NCI-H748 treated with DMSO at 0.1 percent for 48 hours (cell line): ENCODE results near the gene TXLNA.
A peak's percentile ranks its signal among the peaks of the same experiment; 100 is the strongest.
"Not testable (repeated sequence)": the region's sequence is repeated elsewhere in the genome, so short reads cannot be mapped to it uniquely, and the experiment has no call there.

Experiments
- DNase-seq: peaks from one replicate; lab custom pipeline; 2025; lab: John Stamatoyannopoulos, UW

Gene TXLNA

DNA sequence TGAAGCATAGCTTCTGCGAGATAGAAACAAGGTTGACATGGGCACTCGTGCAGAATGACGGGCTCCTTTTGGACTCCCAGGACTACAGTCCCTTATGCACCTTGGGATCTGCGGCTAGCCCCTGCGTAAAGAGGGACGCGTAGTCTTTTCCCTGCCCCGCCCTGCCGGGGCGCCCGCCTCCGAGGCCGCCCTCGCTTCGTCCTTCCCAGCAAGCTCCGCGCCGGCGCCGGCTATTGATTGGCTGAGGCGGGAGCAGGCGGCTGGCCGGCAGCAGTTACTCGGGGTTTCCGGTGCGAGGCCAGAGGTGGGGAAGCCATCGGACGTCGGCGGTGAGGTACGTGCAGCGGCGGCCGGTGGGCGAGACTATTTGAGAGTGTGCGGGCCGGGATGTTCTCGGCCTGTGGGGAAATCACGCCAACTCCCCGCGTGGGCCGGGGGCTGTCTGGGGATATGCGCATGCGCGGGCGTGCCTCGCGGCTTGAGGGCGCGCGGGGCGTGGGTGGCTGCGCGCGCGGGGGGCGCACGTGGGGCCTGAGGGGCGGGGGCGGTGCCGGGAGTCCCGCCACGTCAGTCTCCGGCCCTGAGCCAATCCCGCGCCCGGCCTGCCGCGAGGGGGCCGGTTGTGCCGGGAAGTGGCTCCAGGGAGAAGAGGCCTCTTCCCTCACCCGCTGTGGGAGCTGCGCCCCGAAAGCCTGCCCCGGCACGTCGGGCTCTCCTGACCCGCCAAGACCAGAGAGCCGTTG lies at the start of gene TXLNA:
TSS of gene TXLNA (plus strand) at position 233 of the 743 bp plus-strand sequence. CDS start 671 bp downstream, outside the sequence.
- peak; percentile 70 for DNase-seq

DNA sequence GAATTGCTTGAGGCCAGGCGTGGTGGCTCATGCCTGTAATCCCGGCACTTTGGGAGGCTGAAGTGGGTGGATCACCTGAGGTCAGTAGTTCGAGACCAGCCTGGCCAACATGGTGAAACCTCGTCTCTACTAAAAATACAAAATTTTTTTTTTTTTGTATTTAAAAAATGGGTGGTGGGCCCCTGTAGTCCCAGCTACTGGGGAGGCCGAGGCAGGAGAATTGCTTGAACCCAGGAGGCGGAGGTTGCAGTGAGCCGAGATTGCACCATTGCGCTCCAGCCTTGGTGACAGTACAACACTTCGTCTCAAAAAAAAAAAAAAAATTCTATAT lies 45.6 kb upstream of the TXLNA start:
- not testable (repeated sequence) for DNase-seq

DNA sequence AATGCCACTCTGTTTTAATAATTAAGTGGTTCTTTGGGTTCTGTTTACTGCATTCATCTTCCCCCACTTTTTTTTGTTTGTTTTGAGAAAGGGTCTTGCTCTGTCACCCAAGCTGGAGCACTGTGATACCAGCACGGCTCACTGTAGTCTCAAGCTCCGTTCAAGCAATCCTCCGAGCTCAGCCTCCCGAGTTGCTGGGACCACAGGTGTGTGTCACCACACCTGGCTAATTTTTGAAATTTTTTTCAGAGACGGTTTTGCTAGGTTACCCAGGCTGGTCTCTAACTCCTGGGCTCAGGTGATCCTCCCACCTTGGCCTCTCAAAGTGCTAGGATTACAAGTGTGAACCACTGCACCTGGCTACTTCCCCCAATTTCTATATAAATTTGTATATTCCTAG lies 42.4 kb upstream of the TXLNA start:
- DNase-seq = no peak

GRCh38 chr1:32138965-32139364 lies 40.5 kb upstream of the TXLNA start:
- no peak for DNase-seq

GRCh38 chr1:32142446-32143301 lies 36.8 kb upstream of the TXLNA start:
- no peak for DNase-seq

GRCh38 chr1:32143302-32143695 lies 36.2 kb upstream of the TXLNA start:
- DNase-seq = not testable (repeated sequence)

DNA sequence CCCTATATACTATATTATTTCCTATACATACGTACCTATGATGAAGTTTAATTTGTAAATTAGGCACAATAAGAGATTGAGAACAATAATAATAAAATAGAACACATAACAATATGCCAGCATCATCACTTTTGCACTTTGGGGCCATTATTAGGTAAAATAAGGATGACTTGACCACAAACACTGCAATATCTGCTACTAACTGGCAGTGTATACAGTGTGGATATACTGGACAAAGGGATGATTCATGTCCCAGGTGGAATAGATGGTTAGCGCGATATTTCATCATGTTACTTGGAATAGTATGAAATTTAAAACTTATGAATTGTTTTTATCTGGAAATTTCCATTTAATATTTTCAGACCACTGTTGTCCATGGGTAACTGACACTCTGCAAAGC lies 35.4 kb upstream of the TXLNA start:
- no peak for DNase-seq

GRCh38 chr1:32147799-32148198 lies 31.7 kb upstream of the TXLNA start:
- not testable (repeated sequence) for DNase-seq

DNA sequence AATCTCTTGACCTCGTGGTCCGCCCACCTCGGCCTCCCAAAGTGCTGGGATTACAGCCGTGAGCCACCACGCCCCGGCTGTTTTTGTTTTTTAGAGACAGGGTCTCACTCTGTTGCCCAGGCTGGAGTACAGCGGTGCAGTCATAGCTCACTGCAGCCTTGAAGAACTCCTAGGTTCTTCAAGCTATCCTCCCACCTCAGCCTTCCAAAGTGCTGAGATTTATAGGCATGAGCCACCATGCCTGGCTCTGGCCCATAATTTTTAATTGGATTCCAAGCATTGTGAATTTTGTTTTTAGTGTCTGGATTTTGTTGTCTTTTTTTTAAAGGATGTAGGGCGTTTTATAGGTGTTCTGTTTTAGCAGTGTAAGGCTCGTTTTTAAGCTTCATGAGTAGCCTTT lies 28.6 kb upstream of the TXLNA start:
- DNase-seq = no peak

DNA sequence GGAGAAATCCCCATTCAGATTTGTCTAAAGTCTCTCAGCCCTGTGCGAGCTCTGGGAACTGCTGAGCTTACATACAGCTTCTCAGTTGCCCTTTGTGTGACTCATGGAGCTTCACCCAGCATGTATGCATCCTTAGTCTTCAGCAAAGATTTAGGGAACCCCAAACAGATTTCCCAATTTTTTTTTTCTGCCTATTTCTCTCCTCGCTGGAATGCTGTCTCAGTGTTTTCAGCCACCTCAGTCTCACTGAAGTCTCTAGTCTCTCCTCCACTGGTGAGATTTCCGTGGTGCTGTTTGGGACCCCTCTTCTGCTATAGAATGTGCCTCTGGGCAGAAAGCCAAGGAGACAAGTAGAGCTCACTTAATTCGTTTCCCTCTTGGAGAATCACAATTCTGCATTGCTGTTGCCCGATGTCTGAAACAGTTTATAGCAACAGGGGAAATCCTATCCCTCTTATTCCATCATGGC lies 28.1 kb upstream of the TXLNA start:
- no peak for DNase-seq

- DNase-seq = no peak
These were observed 20.3 kb upstream of the TXLNA start for GRCh38 chr1:32159189-32159588.

DNA sequence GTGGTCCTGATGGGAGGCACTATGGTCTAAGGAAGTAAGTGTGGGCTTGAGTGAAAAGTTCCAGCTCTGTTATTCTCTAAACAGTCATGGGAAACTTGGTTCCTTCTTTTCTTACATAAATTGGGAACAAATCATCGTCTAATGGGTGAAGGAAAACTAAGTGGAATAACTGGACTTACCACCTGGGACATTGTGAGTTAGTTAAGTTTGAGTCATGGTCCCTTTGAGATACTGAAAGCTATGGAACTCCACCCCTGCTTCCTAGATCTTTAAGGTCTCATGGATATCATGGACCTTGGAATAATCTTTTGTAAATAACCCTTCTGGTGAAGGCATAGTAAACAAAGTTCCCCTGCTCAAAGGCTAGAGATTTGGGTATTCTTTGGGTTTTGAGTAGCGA lies 16.1 kb upstream of the TXLNA start:
- no peak for DNase-seq

GRCh38 chr1:32165633-32166032 lies 13.8 kb upstream of the TXLNA start:
- DNase-seq = not testable (repeated sequence)

DNA sequence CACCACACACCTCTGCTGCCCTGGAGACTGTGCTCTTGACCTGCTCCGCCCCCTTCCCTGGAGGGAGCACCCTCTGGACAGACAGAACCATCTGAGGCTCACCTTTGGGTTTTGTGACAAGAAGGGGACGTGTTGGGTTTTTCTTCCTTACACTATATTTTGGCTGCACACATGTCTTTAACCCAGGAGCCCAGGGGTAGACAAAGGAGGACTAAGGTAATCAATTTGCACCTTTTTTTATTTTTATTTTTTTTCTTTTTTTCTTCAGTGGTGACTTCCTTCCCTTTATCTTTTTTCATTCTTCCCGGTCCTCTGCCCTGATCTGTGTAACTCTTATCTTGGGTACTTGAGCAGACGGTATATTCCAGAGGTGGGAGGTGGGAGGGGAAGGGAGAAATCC lies 8.5 kb upstream of the TXLNA start:
- DNase-seq = no peak

DNA sequence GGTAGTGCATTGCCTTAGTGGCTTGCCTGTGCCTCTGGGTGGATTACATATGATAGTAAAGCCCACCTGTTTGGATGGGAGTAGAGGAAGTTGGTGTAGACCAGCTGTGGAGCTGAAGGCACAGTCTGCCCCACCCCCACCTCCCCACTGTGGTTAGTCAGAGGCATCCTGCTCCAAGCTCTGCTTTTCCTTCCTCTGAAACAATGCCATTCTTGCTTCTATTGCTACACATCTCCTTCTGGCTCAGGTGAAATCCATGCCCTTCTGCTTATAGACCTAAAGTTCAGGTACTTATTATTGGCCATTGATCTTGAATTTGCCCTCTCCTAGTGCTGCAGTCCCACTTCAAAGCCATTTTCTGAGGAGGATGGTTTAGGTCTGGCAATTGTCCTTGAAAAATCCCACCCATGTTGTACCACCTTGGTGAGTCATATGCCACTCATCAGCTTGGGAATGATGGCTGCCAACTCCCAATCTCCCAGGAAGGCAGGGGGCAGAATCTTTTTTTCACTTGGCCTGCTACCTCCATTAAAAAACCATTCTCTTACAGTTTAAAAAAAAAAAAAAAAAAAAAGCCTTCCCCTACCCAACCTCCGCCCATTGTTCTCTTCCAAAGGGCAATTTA lies 6.7 kb upstream of the TXLNA start:
- no peak for DNase-seq

GRCh38 chr1:32178380-32179192 lies 889 bp upstream of the TXLNA start:
- DNase-seq = no peak

GRCh38 chr1:32179193-32179442 lies 357 bp upstream of the TXLNA start:
- DNase-seq = no peak

GRCh38 chr1:32180186-32181060 lies 948 bp downstream of the TXLNA start:
- no peak for DNase-seq

- DNase-seq = no peak
These were observed 1.6 kb downstream of the TXLNA start for GRCh38 chr1:32181065-32181464.

DNA sequence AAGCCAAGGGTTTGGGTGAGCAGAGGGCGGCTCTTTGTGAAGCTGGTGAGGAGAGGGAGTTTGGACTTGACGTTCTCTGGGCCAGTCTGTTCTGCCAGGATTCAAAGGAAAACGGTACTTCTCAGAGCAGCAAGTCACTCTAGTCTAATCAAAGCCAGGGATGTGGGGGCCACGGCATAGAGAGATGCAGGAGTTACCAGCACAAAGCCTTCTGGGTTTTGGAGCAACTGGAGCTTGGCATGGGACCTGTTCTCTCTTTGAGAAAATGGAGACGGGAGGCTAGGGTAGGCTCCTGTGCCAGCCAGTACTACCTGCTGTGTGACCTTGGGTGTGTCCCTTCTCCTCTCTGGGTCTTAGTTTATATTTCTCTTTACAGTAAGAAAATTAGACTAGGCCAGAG lies 2.1 kb downstream of the TXLNA start:
- DNase-seq = no peak

GRCh38 chr1:32182060-32182459 lies 2.6 kb downstream of the TXLNA start:
- no peak for DNase-seq
